ENCODE data around the gene ZDHHC5. TPM values are rescaled to one million over a fixed set of nuclear protein-coding genes. Genes with fewer than 3 reads are reported as not detected.

Gene ZDHHC5
- total and polyA plus RNA-seq, 2 of the 13 experiments (the other 11 are each of a cell fraction or from before 2014, with no cell fraction given), result 26.6 to 34.0 TPM

DNA sequence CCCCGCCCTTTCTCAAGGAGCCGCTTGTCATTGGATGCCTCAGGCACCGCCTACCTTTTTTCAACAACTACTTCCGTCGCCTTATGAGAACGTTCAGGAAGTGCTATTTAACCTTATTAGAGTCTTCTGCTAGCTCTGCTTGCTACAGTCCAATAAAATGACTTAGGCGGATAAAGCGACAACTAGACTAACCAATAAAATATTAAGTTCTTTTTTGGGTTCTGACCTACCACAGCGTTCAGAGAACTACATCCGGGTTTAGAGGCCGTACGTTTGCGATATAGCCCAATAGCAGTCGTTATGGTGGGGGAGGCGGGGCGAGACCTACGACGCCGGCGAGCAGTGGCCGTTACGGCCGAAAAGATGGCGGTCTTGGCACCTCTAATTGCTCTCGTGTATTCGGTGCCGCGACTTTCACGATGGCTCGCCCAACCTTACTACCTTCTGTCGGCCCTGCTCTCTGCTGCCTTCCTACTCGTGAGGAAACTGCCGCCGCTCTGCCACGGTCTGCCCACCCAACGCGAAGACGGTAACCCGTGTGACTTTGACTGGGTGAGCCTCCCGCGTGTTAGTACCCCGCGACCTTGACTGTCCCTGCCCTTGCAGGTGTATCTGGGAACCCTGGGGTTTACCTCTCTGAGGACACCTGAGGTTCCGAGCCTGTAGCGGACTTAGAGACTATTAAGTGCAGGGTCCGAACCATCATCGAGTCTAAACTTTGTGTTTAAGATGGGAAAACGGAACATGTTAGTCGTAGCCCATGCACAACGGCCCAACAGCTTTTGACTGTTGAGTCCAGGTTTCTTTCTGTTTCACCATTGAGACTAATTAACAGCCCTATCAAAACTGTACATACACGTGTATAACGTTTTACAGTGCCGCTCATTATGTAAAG is 44.6 kb downstream of the ZDHHC5 start, which contains the start of gene TMX2 (continued):
- TF ChIP-seq, protein P1, sequence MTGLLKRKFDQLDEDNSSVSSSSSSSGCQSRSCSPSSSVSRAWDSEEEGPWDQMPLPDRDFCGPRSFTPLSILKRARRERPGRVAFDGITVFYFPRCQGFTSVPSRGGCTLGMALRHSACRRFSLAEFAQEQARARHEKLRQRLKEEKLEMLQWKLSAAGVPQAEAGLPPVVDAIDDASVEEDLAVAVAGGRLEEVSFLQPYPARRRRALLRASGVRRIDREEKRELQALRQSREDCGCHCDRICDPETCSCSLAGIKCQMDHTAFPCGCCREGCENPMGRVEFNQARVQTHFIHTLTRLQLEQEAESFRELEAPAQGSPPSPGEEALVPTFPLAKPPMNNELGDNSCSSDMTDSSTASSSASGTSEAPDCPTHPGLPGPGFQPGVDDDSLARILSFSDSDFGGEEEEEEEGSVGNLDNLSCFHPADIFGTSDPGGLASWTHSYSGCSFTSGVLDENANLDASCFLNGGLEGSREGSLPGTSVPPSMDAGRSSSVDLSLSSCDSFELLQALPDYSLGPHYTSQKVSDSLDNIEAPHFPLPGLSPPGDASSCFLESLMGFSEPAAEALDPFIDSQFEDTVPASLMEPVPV (CRISPR knock-in tag; IDR thresholded peaks at IDR 0.05), result 0 out of 2 replicates have a peak, but pooled peaks have one; percentile 29
- TF ChIP-seq TARDBP (CRISPR knock-in tag; IDR thresholded peaks at IDR 0.05), result peak; percentile 46; the same call in 1 of the 2 replicates
- TF ChIP-seq ZNF550 (CRISPR knock-in tag; IDR thresholded peaks at IDR 0.05; ENCODE audit: borderline replicate concordance), result 0 out of 2 replicates have a peak, but pooled peaks have one; percentile 74
- TF ChIP-seq TBX3 (IDR thresholded peaks at IDR 0.05; ENCODE audit: borderline replicate concordance), result no peak
- TF ChIP-seq SP4 (CRISPR knock-in tag; IDR thresholded peaks at IDR 0.05), result peak; percentile 55; the same call in 1 of the 2 replicates
- no peak for TF ChIP-seq RFXANK (CRISPR knock-in tag; IDR thresholded peaks at IDR 0.05)
- TF ChIP-seq SAP130 (CRISPR knock-in tag; IDR thresholded peaks at IDR 0.05; ENCODE audit: low read depth), result peak; percentile 83
- TF ChIP-seq, protein P2, sequence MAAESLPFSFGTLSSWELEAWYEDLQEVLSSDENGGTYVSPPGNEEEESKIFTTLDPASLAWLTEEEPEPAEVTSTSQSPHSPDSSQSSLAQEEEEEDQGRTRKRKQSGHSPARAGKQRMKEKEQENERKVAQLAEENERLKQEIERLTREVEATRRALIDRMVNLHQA (CRISPR knock-in tag; IDR thresholded peaks at IDR 0.05), result no peak
- TF ChIP-seq SNAPC2 (CRISPR knock-in tag; IDR thresholded peaks at IDR 0.05), result no peak
- TF ChIP-seq SALL1 (CRISPR knock-in tag; IDR thresholded peaks at IDR 0.05), result peak; percentile 79
- TF ChIP-seq, protein P3, sequence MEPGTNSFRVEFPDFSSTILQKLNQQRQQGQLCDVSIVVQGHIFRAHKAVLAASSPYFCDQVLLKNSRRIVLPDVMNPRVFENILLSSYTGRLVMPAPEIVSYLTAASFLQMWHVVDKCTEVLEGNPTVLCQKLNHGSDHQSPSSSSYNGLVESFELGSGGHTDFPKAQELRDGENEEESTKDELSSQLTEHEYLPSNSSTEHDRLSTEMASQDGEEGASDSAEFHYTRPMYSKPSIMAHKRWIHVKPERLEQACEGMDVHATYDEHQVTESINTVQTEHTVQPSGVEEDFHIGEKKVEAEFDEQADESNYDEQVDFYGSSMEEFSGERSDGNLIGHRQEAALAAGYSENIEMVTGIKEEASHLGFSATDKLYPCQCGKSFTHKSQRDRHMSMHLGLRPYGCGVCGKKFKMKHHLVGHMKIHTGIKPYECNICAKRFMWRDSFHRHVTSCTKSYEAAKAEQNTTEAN (CRISPR knock-in tag; conservative IDR thresholded peaks at IDR 0.05), result 0 out of 2 replicates have a peak, but pooled peaks have one; percentile 32
- TF ChIP-seq SOX13 (IDR thresholded peaks at IDR 0.05), result no peak
- TF ChIP-seq SOX13 (CRISPR knock-in tag; conservative IDR thresholded peaks at IDR 0.05 in 1 of 2, IDR thresholded peaks at IDR 0.05 in 1 of 2), result no peak
- peak; percentile 15 for TF ChIP-seq ZFX (CRISPR knock-in tag; IDR thresholded peaks at IDR 0.05; ENCODE audit: low read depth)
- TF ChIP-seq MTA1 (CRISPR knock-in tag; IDR thresholded peaks at IDR 0.05; ENCODE audit: borderline replicate concordance), result 0 out of 2 replicates have a peak, but pooled peaks have one; percentile 30
- TF ChIP-seq POLR2G (IDR thresholded peaks at IDR 0.05; ENCODE audit: low read depth, low read length), result peak; percentile 80
- TF ChIP-seq KMT2B (CRISPR knock-in tag; IDR thresholded peaks at IDR 0.05), result peak; percentile 79; the same call in 1 of the 2 replicates
- TF ChIP-seq, protein P4, sequence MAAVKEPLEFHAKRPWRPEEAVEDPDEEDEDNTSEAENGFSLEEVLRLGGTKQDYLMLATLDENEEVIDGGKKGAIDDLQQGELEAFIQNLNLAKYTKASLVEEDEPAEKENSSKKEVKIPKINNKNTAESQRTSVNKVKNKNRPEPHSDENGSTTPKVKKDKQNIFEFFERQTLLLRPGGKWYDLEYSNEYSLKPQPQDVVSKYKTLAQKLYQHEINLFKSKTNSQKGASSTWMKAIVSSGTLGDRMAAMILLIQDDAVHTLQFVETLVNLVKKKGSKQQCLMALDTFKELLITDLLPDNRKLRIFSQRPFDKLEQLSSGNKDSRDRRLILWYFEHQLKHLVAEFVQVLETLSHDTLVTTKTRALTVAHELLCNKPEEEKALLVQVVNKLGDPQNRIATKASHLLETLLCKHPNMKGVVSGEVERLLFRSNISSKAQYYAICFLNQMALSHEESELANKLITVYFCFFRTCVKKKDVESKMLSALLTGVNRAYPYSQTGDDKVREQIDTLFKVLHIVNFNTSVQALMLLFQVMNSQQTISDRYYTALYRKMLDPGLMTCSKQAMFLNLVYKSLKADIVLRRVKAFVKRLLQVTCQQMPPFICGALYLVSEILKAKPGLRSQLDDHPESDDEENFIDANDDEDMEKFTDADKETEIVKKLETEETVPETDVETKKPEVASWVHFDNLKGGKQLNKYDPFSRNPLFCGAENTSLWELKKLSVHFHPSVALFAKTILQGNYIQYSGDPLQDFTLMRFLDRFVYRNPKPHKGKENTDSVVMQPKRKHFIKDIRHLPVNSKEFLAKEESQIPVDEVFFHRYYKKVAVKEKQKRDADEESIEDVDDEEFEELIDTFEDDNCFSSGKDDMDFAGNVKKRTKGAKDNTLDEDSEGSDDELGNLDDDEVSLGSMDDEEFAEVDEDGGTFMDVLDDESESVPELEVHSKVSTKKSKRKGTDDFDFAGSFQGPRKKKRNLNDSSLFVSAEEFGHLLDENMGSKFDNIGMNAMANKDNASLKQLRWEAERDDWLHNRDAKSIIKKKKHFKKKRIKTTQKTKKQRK (IDR thresholded peaks at IDR 0.05; ENCODE audit: low read length), result peak; percentile 68
- TF ChIP-seq ZNF615 (CRISPR knock-in tag; IDR thresholded peaks at IDR 0.05; ENCODE audit: borderline replicate concordance), result 0 out of 2 replicates have a peak, but pooled peaks have one; percentile 38
- peak; percentile 89 for TF ChIP-seq KDM5A (IDR thresholded peaks at IDR 0.05; ENCODE audit: borderline replicate concordance, low read length)
- no peak for TF ChIP-seq PITX1 (CRISPR knock-in tag; IDR thresholded peaks at IDR 0.05)
